ENCODE results near the gene LGALS9. TPM values are rescaled to one million over a fixed set of nuclear protein-coding genes. Genes with fewer than 3 reads are reported as not detected.

The LGALS9 gene
- total RNA-seq, 8 experiments from 2014 or later = 0.16 to 21.7 (median 1.6) TPM

- H3K4me3 ChIP-seq = no peak overlapping the region
- WGBS, 10 experiments = 20 to 100% (median 90%) methylated on average over 1 to 10 of the region's 25 CpGs; no CpG with 5 or more reads in 3 of the 10 experiments
- peaks cover 0 to 6% of the 10 kb centered on the region in 2 donors for H3K4me1 ChIP-seq (replicated peaks in 1 of 2)
- no peak for ATAC-seq (replicated peaks in 6 of 8)
- in situ Hi-C loops (cut with MboI; ENCODE audit: low pct_unique_long_range_greater_than_20kb in 2 of 9, low sequenced_read_pairs in 9 of 9, unreplicated experiment in 9 of 9) = loop anchor here in 4 of 9 experiments (10.0 to 25.0 kb wide), 4 partner anchors 93 to 371 kb away; no protein-coding TSS in a partner anchor
- H3K27ac ChIP-seq = no peak overlapping the region
Measured at GRCh38 chr17:27605409-27605808, 25.6 kb upstream of the LGALS9 start.

GRCh38 chr17:27607521-27608091 lies 23.4 kb upstream of the LGALS9 start:
- in situ Hi-C loops (cut with MboI; ENCODE audit: low pct_unique_long_range_greater_than_20kb in 2 of 9, low sequenced_read_pairs in 9 of 9, unreplicated experiment in 9 of 9) = loop anchor here in 4 of 9 experiments (10.0 to 25.0 kb wide), 4 partner anchors 95 to 373 kb away; no protein-coding TSS in a partner anchor
- 40 to 97% (median 79%) methylated on average over 1 to 6 of the region's 16 CpGs; no CpG with 5 or more reads in 4 of the 10 experiments for WGBS, 10 experiments
- no peak for ATAC-seq (replicated peaks in 6 of 8)
- H3K4me3 ChIP-seq = no peak overlapping the region
- no peaks in the 10 kb centered on the region for H3K4me1 ChIP-seq (replicated peaks in 1 of 2)
- no peak overlapping the region for H3K27ac ChIP-seq

GRCh38 chr17:27608328-27609230 lies 22.4 kb upstream of the LGALS9 start:
- WGBS, 10 experiments = 91 to 100% (median 100%) methylated on average over 1 to 9 of the region's 11 CpGs; no CpG with 5 or more reads in 1 of the 10 experiments
- in situ Hi-C loops (cut with MboI; ENCODE audit: low pct_unique_long_range_greater_than_20kb in 2 of 9, low sequenced_read_pairs in 9 of 9, unreplicated experiment in 9 of 9) = loop anchor here in 4 of 9 experiments (10.0 to 25.0 kb wide), 4 partner anchors 96 to 374 kb away; no protein-coding TSS in a partner anchor
- Histone ChIP-seq H3K4me3 (no peak overlapping the region), H3K27ac (no peak overlapping the region), H3K4me1 (replicated peaks in 1 of 2) (no peaks in the 10 kb centered on the region)
- ATAC-seq (replicated peaks in 6 of 8) = no peak

GRCh38 chr17:27609611-27610303 lies 21.2 kb upstream of the LGALS9 start:
- in situ Hi-C loops (cut with MboI; ENCODE audit: low pct_unique_long_range_greater_than_20kb in 2 of 9, low sequenced_read_pairs in 9 of 9, unreplicated experiment in 9 of 9) = loop anchor here in 4 of 9 experiments (10.0 to 25.0 kb wide), 4 partner anchors 97 to 375 kb away; no protein-coding TSS in a partner anchor
- peak overlapping the region in 1 of 2 donors; percentile 52 for H3K27ac ChIP-seq

GRCh38 chr17:27610304-27610677 lies 20.7 kb upstream of the LGALS9 start:
- Histone ChIP-seq H3K4me3 (no peak overlapping the region), H3K27ac (no peak overlapping the region), H3K4me1 (replicated peaks in 1 of 2) (no peaks in the 10 kb centered on the region)
- in situ Hi-C loops (cut with MboI; ENCODE audit: low pct_unique_long_range_greater_than_20kb in 2 of 9, low sequenced_read_pairs in 9 of 9, unreplicated experiment in 9 of 9) = loop anchor here in 2 of 9 experiments (25.0 kb wide), 2 partner anchors 98 to 373 kb away; no protein-coding TSS in a partner anchor
- WGBS, 10 experiments = 75 to 100% (median 94%) methylated on average over 1 to 4 of the region's 4 CpGs; no CpG with 5 or more reads in 2 of the 10 experiments
- peak in 2 of 8 experiments; percentile 20 to 59 for ATAC-seq (replicated peaks in 6 of 8)

More at GRCh38 chr17:27609611-27610303, 21.2 kb upstream of the LGALS9 start:
- 60 to 100% (median 85%) methylated on average over 1 to 9 of the region's 11 CpGs; no CpG with 5 or more reads in 5 of the 10 experiments for WGBS, 10 experiments
- Histone ChIP-seq H3K4me1 (replicated peaks in 1 of 2) (no peaks in the 10 kb centered on the region), H3K4me3 (no peak overlapping the region)
- peak; percentile 36 to 91 (median 60) for ATAC-seq (replicated peaks in 6 of 8)

GRCh38 chr17:27612160-27612770 lies 18.7 kb upstream of the LGALS9 start:
- ATAC-seq (replicated peaks in 6 of 8) = no peak
- Histone ChIP-seq H3K4me1 (replicated peaks in 1 of 2) (no peaks in the 10 kb centered on the region), H3K4me3 (no peak overlapping the region), H3K27ac (no peak overlapping the region)
- 71 to 100% (median 85%) methylated on average over 1 to 3 of the region's 3 CpGs; no CpG with 5 or more reads in 4 of the 10 experiments for WGBS, 10 experiments
- in situ Hi-C loops (cut with MboI; ENCODE audit: low pct_unique_long_range_greater_than_20kb in 2 of 9, low sequenced_read_pairs in 9 of 9, unreplicated experiment in 9 of 9) = loop anchor here in 2 of 9 experiments (25.0 kb wide), 2 partner anchors 100 to 375 kb away; no protein-coding TSS in a partner anchor

GRCh38 chr17:27613433-27613832 lies 17.6 kb upstream of the LGALS9 start:
- no peaks in the 10 kb centered on the region for H3K4me1 ChIP-seq (replicated peaks in 1 of 2)
- in situ Hi-C loops (cut with MboI; ENCODE audit: low pct_unique_long_range_greater_than_20kb in 2 of 9, low sequenced_read_pairs in 9 of 9, unreplicated experiment in 9 of 9) = loop anchor here in 2 of 9 experiments (25.0 kb wide), 2 partner anchors 101 to 376 kb away; no protein-coding TSS in a partner anchor
- H3K27ac ChIP-seq = no peak overlapping the region
- ATAC-seq (replicated peaks in 6 of 8) = no peak
- H3K4me3 ChIP-seq = no peak overlapping the region
- 78 to 100% (median 100%) methylated on average over 2 to 3 of the region's 3 CpGs; no CpG with 5 or more reads in 7 of the 10 experiments for WGBS, 10 experiments

- Histone ChIP-seq H3K27ac (no peak overlapping the region), H3K4me3 (no peak overlapping the region), H3K4me1 (replicated peaks in 1 of 2) (no peaks in the 10 kb centered on the region)
- 90 to 100% (median 100%) methylated on average over 1 of the region's 1 CpG; no CpG with 5 or more reads in 5 of the 10 experiments for WGBS, 10 experiments
- in situ Hi-C loops (cut with MboI; ENCODE audit: low pct_unique_long_range_greater_than_20kb in 2 of 9, low sequenced_read_pairs in 9 of 9, unreplicated experiment in 9 of 9) = loop anchor here in 2 of 9 experiments (25.0 kb wide), 2 partner anchors 103 to 378 kb away; no protein-coding TSS in a partner anchor
- no peak for ATAC-seq (replicated peaks in 6 of 8)
Measured at GRCh38 chr17:27615121-27615520, 15.9 kb upstream of the LGALS9 start.

GRCh38 chr17:27616414-27616813 lies 14.6 kb upstream of the LGALS9 start:
- in situ Hi-C loops (cut with MboI; ENCODE audit: low pct_unique_long_range_greater_than_20kb in 2 of 9, low sequenced_read_pairs in 9 of 9, unreplicated experiment in 9 of 9) = loop anchor here in 2 of 9 experiments (25.0 kb wide), 2 partner anchors 104 to 379 kb away; no protein-coding TSS in a partner anchor
- Histone ChIP-seq H3K4me3 (no peak overlapping the region), H3K27ac (no peak overlapping the region), H3K4me1 (replicated peaks in 1 of 2) (no peaks in the 10 kb centered on the region)
- ATAC-seq (replicated peaks in 6 of 8) = no peak
- 67 to 100% (median 78%) methylated on average over 1 to 3 of the region's 4 CpGs; no CpG with 5 or more reads in 1 of the 10 experiments for WGBS, 10 experiments

GRCh38 chr17:27618417-27618816 lies 12.6 kb upstream of the LGALS9 start:
- no peak for ATAC-seq (replicated peaks in 6 of 8)
- in situ Hi-C loops (cut with MboI; ENCODE audit: low pct_unique_long_range_greater_than_20kb in 2 of 9, low sequenced_read_pairs in 9 of 9, unreplicated experiment in 9 of 9) = loop anchor here in 2 of 9 experiments (25.0 kb wide), 2 partner anchors 106 to 381 kb away; no protein-coding TSS in a partner anchor
- Histone ChIP-seq H3K27ac (no peak overlapping the region), H3K4me3 (no peak overlapping the region), H3K4me1 (replicated peaks in 1 of 2) (no peaks in the 10 kb centered on the region)
- WGBS, 10 experiments = 80 to 100% (median 89%) methylated on average over 1 to 5 of the region's 8 CpGs; no CpG with 5 or more reads in 5 of the 10 experiments

- WGBS, 10 experiments = 83 to 100% (median 95%) methylated on average over 1 to 7 of the region's 9 CpGs; no CpG with 5 or more reads in 3 of the 10 experiments
- in situ Hi-C loops (cut with MboI; ENCODE audit: low pct_unique_long_range_greater_than_20kb in 2 of 9, low sequenced_read_pairs in 9 of 9, unreplicated experiment in 9 of 9) = loop anchor here in 2 of 9 experiments (25.0 kb wide), 2 partner anchors 108 to 383 kb away; no protein-coding TSS in a partner anchor
- Histone ChIP-seq H3K4me1 (replicated peaks in 1 of 2) (no peaks in the 10 kb centered on the region), H3K27ac (no peak overlapping the region), H3K4me3 (no peak overlapping the region)
- no peak for ATAC-seq (replicated peaks in 6 of 8)
Measured at GRCh38 chr17:27620721-27621120, 10.3 kb upstream of the LGALS9 start.

Measured in motor neuron (in vitro differentiated cells).